Fibroblast of the aortic adventitia (primary cell): ENCODE data around the gene TRIM62. TPM values are rescaled to one million over a fixed set of nuclear protein-coding genes. Genes with fewer than 3 reads are reported as not detected.

Source experiments
- DNase-seq: peaks from one replicate; pipeline ENCODE4 v3.0.0-alpha.2; 2010; ENCODE audit warnings: low read depth
- H3K4me3 ChIP-seq: 2 replicates; pipeline ENCODE4 v1.5.1; 2011; ENCODE audit warnings: low read depth, mild to moderate bottlenecking, control low read depth, low read length, moderate library complexity
- total RNA-seq: library from RNA; depleted of rRNA; stranded (reverse); fragments of >200 nt; gene quantifications from 2 replicates; pipeline ENCODE4 v1.2.3, GENCODE V29; 2012; ENCODE audit warnings: low replicate concordance
- TF ChIP-seq, protein P1 (sequence below): IDR thresholded peaks from 2 replicates; pipeline ENCODE4 v1.5.1; 2011; ENCODE audit warnings: mild to moderate bottlenecking, low read length, control low read depth, inconsistent platforms; ENCODE audit not compliant: insufficient read depth

TRIM62 gene
- total RNA-seq, 1 donor, result 3.1 TPM

- TF ChIP-seq, protein P1, sequence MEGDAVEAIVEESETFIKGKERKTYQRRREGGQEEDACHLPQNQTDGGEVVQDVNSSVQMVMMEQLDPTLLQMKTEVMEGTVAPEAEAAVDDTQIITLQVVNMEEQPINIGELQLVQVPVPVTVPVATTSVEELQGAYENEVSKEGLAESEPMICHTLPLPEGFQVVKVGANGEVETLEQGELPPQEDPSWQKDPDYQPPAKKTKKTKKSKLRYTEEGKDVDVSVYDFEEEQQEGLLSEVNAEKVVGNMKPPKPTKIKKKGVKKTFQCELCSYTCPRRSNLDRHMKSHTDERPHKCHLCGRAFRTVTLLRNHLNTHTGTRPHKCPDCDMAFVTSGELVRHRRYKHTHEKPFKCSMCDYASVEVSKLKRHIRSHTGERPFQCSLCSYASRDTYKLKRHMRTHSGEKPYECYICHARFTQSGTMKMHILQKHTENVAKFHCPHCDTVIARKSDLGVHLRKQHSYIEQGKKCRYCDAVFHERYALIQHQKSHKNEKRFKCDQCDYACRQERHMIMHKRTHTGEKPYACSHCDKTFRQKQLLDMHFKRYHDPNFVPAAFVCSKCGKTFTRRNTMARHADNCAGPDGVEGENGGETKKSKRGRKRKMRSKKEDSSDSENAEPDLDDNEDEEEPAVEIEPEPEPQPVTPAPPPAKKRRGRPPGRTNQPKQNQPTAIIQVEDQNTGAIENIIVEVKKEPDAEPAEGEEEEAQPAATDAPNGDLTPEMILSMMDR, result no peak
- no peak for DNase-seq
- H3K4me3 ChIP-seq, result no peak overlapping the region
Observed at GRCh38 chr1:33162141-33162540, 19.7 kb downstream of the TRIM62 start.

- TF ChIP-seq, protein P1, result no peak
- DNase-seq, result no peak
- no peak overlapping the region for H3K4me3 ChIP-seq
Observed at GRCh38 chr1:33161061-33161681, 20.7 kb downstream of the TRIM62 start.

DNA sequence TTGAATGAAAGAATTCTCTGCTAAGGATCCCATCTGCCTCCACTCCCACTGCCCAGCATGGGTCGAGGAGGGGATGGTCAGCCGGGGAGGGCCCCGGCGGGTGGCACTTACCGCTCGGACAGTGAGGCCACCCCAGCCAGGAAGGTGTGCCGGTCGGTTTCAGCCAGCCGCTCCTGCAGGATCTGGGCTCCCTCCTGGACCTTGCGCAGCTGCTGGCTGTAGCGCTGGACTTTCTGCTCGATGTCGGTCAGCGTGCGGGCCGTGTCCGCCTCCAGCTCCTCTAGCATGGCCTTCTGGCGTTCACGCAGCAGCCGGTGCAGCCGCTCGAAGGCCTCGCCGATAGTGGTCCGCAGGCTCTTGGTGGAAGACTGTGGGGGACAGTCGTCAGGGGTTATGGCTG lies 22.3 kb downstream of the TRIM62 start:
- no peak for DNase-seq
- TF ChIP-seq, protein P1, result no peak
- no peak overlapping the region for H3K4me3 ChIP-seq

GRCh38 chr1:33158366-33158765 lies 23.5 kb downstream of the TRIM62 start:
- H3K4me3 ChIP-seq, result no peak overlapping the region
- DNase-seq, result no peak
- TF ChIP-seq, protein P1, result no peak

- TF ChIP-seq, protein P1, result no peak
- no peak overlapping the region for H3K4me3 ChIP-seq
- no peak for DNase-seq
Observed at GRCh38 chr1:33157131-33157530, 24.7 kb downstream of the TRIM62 start.

DNA sequence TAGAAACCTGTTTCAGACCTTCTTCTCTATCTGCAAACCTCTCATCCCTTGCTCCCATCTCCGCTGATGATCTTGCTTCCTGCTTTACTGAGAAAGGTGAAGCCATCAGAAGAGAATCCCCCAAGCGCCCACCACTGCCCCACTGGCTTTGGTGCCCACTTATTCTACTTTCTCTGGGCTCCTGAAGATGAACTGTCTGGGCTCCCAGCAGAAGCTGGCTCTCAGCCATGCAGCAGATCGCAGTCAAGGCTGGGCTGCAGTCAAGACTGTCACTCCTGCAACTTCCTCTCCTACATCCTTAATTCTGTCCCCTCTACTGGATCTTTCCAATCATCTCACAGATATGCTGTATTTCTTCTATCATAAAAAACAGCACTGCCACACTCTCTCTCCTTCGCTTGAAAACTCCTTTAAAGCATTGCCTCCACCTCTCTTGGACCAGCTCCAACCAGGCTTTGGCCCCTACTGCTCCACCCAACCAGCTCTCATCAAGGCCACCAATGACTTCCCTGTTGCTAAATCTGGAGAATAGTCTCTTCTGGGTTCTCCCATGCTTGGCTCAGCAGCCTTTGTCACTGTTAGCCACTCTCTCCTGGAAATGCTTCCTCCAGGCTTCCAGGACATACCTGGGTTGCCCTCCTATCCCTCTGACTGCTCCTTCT lies 25.8 kb downstream of the TRIM62 start:
- DNase-seq, result no peak
- no peak overlapping the region for H3K4me3 ChIP-seq
- TF ChIP-seq, protein P1, result no peak
